ENCODE measurements around the gene GCH1. TPM values are rescaled to one million over a fixed set of nuclear protein-coding genes. Genes with fewer than 3 reads are reported as not detected.

Gene GCH1
- total RNA-seq, 1 experiment from 2014 or later: 9.2 TPM

DNA sequence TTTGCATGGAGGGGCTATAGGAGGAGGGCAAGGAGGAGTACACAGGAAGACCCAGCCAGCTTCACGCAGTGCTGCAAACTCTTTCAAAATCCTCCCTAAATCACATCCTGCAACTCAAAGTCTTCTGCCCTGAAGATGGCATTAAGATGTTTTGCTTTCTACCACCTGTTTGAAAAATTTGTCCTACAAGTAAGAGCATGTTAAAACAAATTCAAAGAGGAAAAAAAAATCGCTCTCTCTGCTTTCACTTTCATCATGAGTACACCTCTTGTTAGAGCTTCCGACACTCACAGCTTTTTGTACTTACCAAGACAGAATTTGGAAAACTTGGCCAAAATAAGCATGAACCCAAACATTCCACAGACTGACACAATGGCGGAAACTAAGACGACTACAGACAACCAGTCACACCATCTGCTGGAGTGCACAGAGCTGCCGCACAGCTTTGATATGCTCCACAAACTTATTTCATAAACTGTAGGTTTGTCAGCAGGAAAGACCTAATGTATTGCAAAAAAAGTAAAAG, 21.3 kb downstream of the GCH1 start:
- 0 out of 2 replicates have a peak, but pooled peaks cover 4% of the 10 kb centered on the region for H3K9me3 Mint-ChIP-seq
- H3K27me3 Mint-ChIP-seq (ENCODE audit: low read depth): no peaks in the 10 kb centered on the region
- H3K4me1 Mint-ChIP-seq: peaks cover 17% of the 10 kb centered on the region
- ChIA-PET POLR2A (no interaction called here), CTCF (interaction anchor here (0.6 kb wide), 1 partner anchor 67 kb away, joined by 3 read pairs; no protein-coding TSS in a partner anchor)
- TF ChIP-seq, protein P1, sequence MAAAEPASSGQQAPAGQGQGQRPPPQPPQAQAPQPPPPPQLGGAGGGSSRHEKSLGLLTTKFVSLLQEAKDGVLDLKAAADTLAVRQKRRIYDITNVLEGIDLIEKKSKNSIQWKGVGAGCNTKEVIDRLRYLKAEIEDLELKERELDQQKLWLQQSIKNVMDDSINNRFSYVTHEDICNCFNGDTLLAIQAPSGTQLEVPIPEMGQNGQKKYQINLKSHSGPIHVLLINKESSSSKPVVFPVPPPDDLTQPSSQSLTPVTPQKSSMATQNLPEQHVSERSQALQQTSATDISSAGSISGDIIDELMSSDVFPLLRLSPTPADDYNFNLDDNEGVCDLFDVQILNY (CRISPR knock-in tag; IDR thresholded peaks at IDR 0.05): no peak
- TF ChIP-seq PRDM15 (CRISPR knock-in tag; IDR thresholded peaks at IDR 0.05) (no peak), FOXP1 (CRISPR knock-in tag; IDR thresholded peaks at IDR 0.05; ENCODE audit: borderline replicate concordance) (no peak), SMAD4 (CRISPR knock-in tag; IDR thresholded peaks at IDR 0.05) (no peak), PRRX2 (CRISPR knock-in tag; IDR thresholded peaks at IDR 0.05) (no peak), ZNF396 (CRISPR knock-in tag; IDR thresholded peaks at IDR 0.05; ENCODE audit: borderline replicate concordance) (no peak), OVOL2 (CRISPR knock-in tag; IDR thresholded peaks at IDR 0.05; ENCODE audit: borderline replicate concordance) (no peak), ETV6 (CRISPR knock-in tag; IDR thresholded peaks at IDR 0.05) (no peak), CREM (CRISPR knock-in tag; IDR thresholded peaks at IDR 0.05) (no peak), CREB1 (CRISPR knock-in tag; IDR thresholded peaks at IDR 0.05) (no peak), JAZF1 (CRISPR knock-in tag; IDR thresholded peaks at IDR 0.05) (no peak), CTCF (IDR thresholded peaks at IDR 0.05) (no peak), ZNF138 (CRISPR knock-in tag; conservative IDR thresholded peaks at IDR 0.05) (no peak)
- TF ChIP-seq, protein P2, sequence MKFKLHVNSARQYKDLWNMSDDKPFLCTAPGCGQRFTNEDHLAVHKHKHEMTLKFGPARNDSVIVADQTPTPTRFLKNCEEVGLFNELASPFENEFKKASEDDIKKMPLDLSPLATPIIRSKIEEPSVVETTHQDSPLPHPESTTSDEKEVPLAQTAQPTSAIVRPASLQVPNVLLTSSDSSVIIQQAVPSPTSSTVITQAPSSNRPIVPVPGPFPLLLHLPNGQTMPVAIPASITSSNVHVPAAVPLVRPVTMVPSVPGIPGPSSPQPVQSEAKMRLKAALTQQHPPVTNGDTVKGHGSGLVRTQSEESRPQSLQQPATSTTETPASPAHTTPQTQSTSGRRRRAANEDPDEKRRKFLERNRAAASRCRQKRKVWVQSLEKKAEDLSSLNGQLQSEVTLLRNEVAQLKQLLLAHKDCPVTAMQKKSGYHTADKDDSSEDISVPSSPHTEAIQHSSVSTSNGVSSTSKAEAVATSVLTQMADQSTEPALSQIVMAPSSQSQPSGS (CRISPR knock-in tag; IDR thresholded peaks at IDR 0.05; ENCODE audit: borderline replicate concordance, low read depth): no peak
- TF ChIP-seq, protein P3, sequence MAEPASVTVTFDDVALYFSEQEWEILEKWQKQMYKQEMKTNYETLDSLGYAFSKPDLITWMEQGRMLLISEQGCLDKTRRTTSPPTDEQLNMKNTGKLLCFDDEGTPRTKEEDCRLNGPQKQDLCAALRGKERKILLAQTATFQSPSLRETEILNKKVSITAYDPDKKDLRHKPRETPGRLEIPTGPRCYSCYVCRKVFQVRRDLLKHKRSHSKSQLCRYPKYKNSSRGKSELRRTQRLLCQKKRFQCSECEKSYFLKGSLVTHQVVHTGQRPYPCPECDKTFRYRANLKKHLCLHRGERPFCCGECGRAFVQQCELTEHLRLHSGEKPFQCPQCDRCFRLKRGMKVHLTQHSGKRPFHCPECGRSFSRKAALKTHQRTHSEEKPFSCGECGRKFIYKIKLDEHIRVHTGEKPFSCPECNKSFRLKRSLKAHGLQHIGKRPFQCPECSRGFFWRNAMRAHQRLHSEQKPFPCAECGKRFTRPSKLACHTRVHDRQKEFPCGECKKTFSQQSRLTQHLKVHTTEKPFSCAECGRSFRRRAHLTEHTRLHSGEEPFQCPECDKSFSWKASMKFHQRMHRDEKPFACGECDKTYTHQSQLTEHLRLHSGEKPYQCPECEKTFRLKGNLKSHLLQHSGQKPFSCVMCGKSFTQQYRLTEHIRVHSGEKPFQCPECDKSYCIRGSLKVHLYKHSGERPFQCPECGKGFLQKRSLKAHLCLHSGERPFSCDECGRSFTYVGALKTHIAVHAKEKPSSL (CRISPR knock-in tag; conservative IDR thresholded peaks at IDR 0.05): no peak
- TF ChIP-seq, protein P4, sequence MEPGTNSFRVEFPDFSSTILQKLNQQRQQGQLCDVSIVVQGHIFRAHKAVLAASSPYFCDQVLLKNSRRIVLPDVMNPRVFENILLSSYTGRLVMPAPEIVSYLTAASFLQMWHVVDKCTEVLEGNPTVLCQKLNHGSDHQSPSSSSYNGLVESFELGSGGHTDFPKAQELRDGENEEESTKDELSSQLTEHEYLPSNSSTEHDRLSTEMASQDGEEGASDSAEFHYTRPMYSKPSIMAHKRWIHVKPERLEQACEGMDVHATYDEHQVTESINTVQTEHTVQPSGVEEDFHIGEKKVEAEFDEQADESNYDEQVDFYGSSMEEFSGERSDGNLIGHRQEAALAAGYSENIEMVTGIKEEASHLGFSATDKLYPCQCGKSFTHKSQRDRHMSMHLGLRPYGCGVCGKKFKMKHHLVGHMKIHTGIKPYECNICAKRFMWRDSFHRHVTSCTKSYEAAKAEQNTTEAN (CRISPR knock-in tag; IDR thresholded peaks at IDR 0.05): no peak
- TF ChIP-seq, protein P5, sequence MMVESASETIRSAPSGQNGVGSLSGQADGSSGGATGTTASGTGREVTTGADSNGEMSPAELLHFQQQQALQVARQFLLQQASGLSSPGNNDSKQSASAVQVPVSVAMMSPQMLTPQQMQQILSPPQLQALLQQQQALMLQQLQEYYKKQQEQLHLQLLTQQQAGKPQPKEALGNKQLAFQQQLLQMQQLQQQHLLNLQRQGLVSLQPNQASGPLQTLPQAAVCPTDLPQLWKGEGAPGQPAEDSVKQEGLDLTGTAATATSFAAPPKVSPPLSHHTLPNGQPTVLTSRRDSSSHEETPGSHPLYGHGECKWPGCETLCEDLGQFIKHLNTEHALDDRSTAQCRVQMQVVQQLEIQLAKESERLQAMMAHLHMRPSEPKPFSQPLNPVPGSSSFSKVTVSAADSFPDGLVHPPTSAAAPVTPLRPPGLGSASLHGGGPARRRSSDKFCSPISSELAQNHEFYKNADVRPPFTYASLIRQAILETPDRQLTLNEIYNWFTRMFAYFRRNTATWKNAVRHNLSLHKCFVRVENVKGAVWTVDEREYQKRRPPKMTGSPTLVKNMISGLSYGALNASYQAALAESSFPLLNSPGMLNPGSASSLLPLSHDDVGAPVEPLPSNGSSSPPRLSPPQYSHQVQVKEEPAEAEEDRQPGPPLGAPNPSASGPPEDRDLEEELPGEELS (CRISPR knock-in tag; IDR thresholded peaks at IDR 0.05): no peak
- TF ChIP-seq, protein P6, sequence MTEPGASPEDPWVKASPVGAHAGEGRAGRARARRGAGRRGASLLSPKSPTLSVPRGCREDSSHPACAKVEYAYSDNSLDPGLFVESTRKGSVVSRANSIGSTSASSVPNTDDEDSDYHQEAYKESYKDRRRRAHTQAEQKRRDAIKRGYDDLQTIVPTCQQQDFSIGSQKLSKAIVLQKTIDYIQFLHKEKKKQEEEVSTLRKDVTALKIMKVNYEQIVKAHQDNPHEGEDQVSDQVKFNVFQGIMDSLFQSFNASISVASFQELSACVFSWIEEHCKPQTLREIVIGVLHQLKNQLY (CRISPR knock-in tag; IDR thresholded peaks at IDR 0.05): no peak
- TF ChIP-seq, protein P7, sequence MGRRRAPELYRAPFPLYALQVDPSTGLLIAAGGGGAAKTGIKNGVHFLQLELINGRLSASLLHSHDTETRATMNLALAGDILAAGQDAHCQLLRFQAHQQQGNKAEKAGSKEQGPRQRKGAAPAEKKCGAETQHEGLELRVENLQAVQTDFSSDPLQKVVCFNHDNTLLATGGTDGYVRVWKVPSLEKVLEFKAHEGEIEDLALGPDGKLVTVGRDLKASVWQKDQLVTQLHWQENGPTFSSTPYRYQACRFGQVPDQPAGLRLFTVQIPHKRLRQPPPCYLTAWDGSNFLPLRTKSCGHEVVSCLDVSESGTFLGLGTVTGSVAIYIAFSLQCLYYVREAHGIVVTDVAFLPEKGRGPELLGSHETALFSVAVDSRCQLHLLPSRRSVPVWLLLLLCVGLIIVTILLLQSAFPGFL (CRISPR knock-in tag; IDR thresholded peaks at IDR 0.05; ENCODE audit: borderline replicate concordance): no peak
- H3K27ac Mint-ChIP-seq: no peak overlapping the region
- ATAC-seq: no peak
- no peak for DNase-seq (ENCODE audit: low spot score)
- H3K36me3 Mint-ChIP-seq: no peaks in the 10 kb centered on the region
- H3K4me3 Mint-ChIP-seq: no peak overlapping the region
